ENCODE results near the gene PCDH15. TPM values are rescaled to one million over a fixed set of nuclear protein-coding genes. Genes with fewer than 3 reads are reported as not detected.

PCDH15 gene
- total RNA-seq, 1 experiment from 2014 or later = 0.61 TPM

DNA sequence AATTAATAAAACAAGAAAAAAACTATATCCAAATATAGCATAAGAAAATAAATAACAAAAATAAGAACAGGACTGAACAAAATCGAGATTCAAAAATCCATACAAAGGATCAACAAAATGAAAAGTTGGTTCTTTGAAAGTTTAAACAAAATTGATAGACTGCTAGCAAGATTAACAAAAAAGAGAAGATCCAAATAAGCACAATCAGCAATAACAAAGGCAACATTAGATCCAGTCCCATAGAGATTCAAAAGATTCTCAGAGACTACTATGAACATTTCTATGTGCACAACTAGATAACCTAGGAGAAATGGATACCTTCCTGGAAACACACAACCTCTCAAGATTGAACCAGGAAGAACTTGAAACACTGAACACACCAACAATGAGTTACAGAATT lies 534.6 kb downstream of the PCDH15 start:
- Histone ChIP-seq H2BK120ac (ENCODE audit: low read depth, low read length, poor library complexity, severe bottlenecking) (no peak overlapping the region), H3K27me3 (ENCODE audit: insufficient read depth, low read length) (no peaks in the 10 kb centered on the region), H3K9me3 (ENCODE audit: control insufficient read depth, low read depth, low read length) (no peaks in the 10 kb centered on the region), H3T11ph (ENCODE audit: low read length) (no peak overlapping the region), H3K14ac (ENCODE audit: insufficient read depth, low read length) (no peak overlapping the region), H4K8ac (replicated peaks; ENCODE audit: insufficient read length, low read depth, low read length) (no peak overlapping the region), H3K27ac (ENCODE audit: insufficient read length, low read depth, low read length) (no peak overlapping the region), H3K23me2 (ENCODE audit: insufficient read length, low read depth, low read length, poor library complexity, severe bottlenecking) (no peaks in the 10 kb centered on the region), H4K5ac (ENCODE audit: insufficient read length, low read depth, low read length) (no peak overlapping the region), H3K18ac (ENCODE audit: insufficient read length, low read depth, low read length) (no peak overlapping the region), H3K79me2 (ENCODE audit: insufficient read depth, low read length) (no peaks in the 10 kb centered on the region), H2BK5ac (ENCODE audit: insufficient read length, low read length) (no peak overlapping the region), H3K9ac (ENCODE audit: extremely low read depth, insufficient read length, low read length) (no peak overlapping the region), H3K4me1 (ENCODE audit: insufficient read depth, low read length) (no peaks in the 10 kb centered on the region), H3K4ac (ENCODE audit: low read depth, low read length) (no peak overlapping the region), H2AFZ (ENCODE audit: low read length) (no peak overlapping the region), H2BK20ac (ENCODE audit: low read depth, low read length, poor library complexity, severe bottlenecking) (no peak overlapping the region), H2BK12ac (ENCODE audit: insufficient read length, low read depth, low read length) (no peak overlapping the region), H4K91ac (ENCODE audit: insufficient read length, low read depth, low read length) (no peak overlapping the region), H3K56ac (ENCODE audit: insufficient read length, low read depth, low read length) (no peak overlapping the region), H2BK15ac (ENCODE audit: low read depth, low read length) (no peak overlapping the region), H3K4me2 (ENCODE audit: insufficient read depth, insufficient read length, low read length) (no peak overlapping the region), H3K23ac (ENCODE audit: insufficient read length, low read depth, low read length) (no peak overlapping the region), H4K20me1 (ENCODE audit: control insufficient read depth, insufficient read depth, insufficient read length) (no peaks in the 10 kb centered on the region), H2AK5ac (ENCODE audit: insufficient read length, low read length) (no peak overlapping the region), H3K79me1 (ENCODE audit: insufficient read depth, low read depth, low read length, poor library complexity, severe bottlenecking) (no peaks in the 10 kb centered on the region)
- TF ChIP-seq, protein P1, sequence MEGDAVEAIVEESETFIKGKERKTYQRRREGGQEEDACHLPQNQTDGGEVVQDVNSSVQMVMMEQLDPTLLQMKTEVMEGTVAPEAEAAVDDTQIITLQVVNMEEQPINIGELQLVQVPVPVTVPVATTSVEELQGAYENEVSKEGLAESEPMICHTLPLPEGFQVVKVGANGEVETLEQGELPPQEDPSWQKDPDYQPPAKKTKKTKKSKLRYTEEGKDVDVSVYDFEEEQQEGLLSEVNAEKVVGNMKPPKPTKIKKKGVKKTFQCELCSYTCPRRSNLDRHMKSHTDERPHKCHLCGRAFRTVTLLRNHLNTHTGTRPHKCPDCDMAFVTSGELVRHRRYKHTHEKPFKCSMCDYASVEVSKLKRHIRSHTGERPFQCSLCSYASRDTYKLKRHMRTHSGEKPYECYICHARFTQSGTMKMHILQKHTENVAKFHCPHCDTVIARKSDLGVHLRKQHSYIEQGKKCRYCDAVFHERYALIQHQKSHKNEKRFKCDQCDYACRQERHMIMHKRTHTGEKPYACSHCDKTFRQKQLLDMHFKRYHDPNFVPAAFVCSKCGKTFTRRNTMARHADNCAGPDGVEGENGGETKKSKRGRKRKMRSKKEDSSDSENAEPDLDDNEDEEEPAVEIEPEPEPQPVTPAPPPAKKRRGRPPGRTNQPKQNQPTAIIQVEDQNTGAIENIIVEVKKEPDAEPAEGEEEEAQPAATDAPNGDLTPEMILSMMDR (conservative IDR thresholded peaks at IDR 0.05) = no peak
- no peak for DNase-seq
- Mint-ChIP-seq H3K4me3 (no peak overlapping the region), H3K27ac (no peak overlapping the region), H3K27me3 (ENCODE audit: low read depth) (no peaks in the 10 kb centered on the region), H3K4me1 (no peaks in the 10 kb centered on the region), H3K9me3 (peaks cover 4 to 6% of the 10 kb centered on the region in 2 experiments; a peak in 4 of 5 replicates), H3K36me3 (ENCODE audit: insufficient read depth in 1 of 3, low read depth in 3 of 3) (peaks cover 0 to 3% (median 0%) of the 10 kb centered on the region in 3 experiments; a peak in 1 of 7 replicates)
- WGBS (ENCODE audit: extremely low coverage, insufficient read length, low lambda C conversion rate) = no CpG with 5 or more reads among the region's 1 CpG

All from H9 (cell line).